Uterus (tissue), 4 donors: ENCODE results near the gene MBNL1. TPM values are rescaled to one million over a fixed set of nuclear protein-coding genes. Genes with fewer than 3 reads are reported as not detected.
A peak's percentile ranks its signal among the peaks of the same experiment; 100 is the strongest.

Experiments used
- DNase-seq, 2 donors: peaks; one replicate each; pipeline ENCODE4 v3.0.0-alpha.2; 2019 to 2020
- H3K27ac ChIP-seq, 2 donors: fragments of 200-600 bp; sonication (generic); 1 replicate in 1 of 2; 2 replicates in 1 of 2; pipeline ENCODE4 v1.5.1; 2016 to 2018
- H3K27me3 ChIP-seq, 2 donors: fragments of 200-600 bp; sonication (generic); one replicate each; pipeline ENCODE4 v1.5.1; 2018 to 2019; ENCODE audit warnings: control low read depth in 1 of 2
- H3K36me3 ChIP-seq, 2 donors: fragments of 200-600 bp; sonication (generic); one replicate each; pipeline ENCODE4 v1.5.1; 2019; ENCODE audit warnings: control low read depth in 1 of 2
- H3K4me1 ChIP-seq, 2 donors: fragments of 200-600 bp; sonication (generic); one replicate each; pipeline ENCODE4 v1.5.1; 2018 to 2019; ENCODE audit warnings: control low read depth in 1 of 2
- H3K4me3 ChIP-seq, 2 donors: fragments of 200-600 bp; sonication (generic); 1 replicate in 1 of 2; 2 replicates in 1 of 2; pipeline ENCODE4 v1.5.1; 2018 to 2019; ENCODE audit warnings: mild to moderate bottlenecking in 1 of 2
- H3K9me3 ChIP-seq, 2 donors: fragments of 200-600 bp; sonication (generic); one replicate each; pipeline ENCODE4 v1.5.1; 2019; ENCODE audit warnings: control low read depth in 1 of 2
- POLR2A ChIP-seq, 2 donors: fragments of 450-650 bp; IDR thresholded peaks; one replicate each; pipeline ENCODE4 v1.6.1; 2016; ENCODE audit warnings: antibody characterized with exemption in 2 of 2, mild to moderate bottlenecking in 1 of 2, moderate library complexity in 1 of 2
- intact Hi-C: fragments of 100-400 bp; cut with DNase I; formaldehyde crosslinking; loops from one replicate; pipeline ENCODE4 v1.15.1; 2023; ENCODE audit warnings: low total_unique reads
- total RNA-seq, 4 donors: library from RNA; depleted of rRNA in 3 of 4; stranded (reverse); fragments of >200 nt in 3 of 4; gene quantifications; one replicate each; pipeline versions ENCODE4 v1.1.0 to v1.2.4, GENCODE V29; 2014 to 2023
- TF ChIP-seq, protein P1 (sequence below), 4 experiments: fragments of 200-600 bp in 2 of 4; fragments of 450-650 bp in 2 of 4; sonication (generic) in 2 of 4; IDR thresholded peaks; one replicate each; pipeline ENCODE4 v1.5.1; 2016 to 2019; ENCODE audit warnings: antibody characterized with exemption in 4 of 4, mild to moderate bottlenecking in 2 of 4, moderate library complexity in 1 of 4
- donor health status: DM: yes; HTN: yes; CAD: no.

MBNL1 gene
- total RNA-seq, 4 donors from 2014 or later, result 219 to 470 (median 243) TPM

DNA sequence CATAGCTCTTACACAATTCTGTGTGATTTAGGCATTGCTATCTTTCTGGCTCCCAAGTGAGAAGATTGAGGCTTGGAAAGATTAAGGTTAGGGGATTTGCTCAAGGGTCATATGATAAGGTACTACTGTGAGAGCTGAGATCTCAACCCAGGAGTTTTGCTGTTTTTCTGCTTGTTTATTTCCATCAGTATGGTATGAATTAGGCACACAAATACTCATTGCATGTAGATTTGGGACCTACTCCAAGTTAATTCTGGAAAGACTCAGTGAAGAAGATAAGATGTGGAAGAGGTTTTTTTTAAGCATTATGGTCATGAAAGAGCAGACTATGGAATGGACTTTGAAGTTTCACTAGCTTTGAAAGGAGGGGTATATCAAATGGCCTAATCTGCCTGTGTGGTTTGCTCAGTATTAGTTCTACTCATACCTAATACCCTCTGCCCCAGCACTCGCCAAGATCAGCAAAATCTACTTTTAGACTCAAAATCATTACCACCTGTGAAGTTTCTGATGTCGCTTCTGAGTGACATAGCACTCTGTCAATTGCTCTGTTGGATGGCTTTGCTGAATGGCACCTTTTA lies 12.5 kb downstream of the MBNL1 start:
- Histone ChIP-seq H3K36me3 (no peaks in the 10 kb centered on the region), H3K4me1 (peaks cover 8% of the 10 kb centered on the region in 2 donors), H3K27me3 (no peaks in the 10 kb centered on the region), H3K27ac (peak overlapping the region; percentile 48 to 99), H3K9me3 (no peaks in the 10 kb centered on the region), H3K4me3 (no peak overlapping the region)
- no peak for TF ChIP-seq POLR2A (IDR thresholded peaks at IDR 0.05)
- TF ChIP-seq, protein P1, sequence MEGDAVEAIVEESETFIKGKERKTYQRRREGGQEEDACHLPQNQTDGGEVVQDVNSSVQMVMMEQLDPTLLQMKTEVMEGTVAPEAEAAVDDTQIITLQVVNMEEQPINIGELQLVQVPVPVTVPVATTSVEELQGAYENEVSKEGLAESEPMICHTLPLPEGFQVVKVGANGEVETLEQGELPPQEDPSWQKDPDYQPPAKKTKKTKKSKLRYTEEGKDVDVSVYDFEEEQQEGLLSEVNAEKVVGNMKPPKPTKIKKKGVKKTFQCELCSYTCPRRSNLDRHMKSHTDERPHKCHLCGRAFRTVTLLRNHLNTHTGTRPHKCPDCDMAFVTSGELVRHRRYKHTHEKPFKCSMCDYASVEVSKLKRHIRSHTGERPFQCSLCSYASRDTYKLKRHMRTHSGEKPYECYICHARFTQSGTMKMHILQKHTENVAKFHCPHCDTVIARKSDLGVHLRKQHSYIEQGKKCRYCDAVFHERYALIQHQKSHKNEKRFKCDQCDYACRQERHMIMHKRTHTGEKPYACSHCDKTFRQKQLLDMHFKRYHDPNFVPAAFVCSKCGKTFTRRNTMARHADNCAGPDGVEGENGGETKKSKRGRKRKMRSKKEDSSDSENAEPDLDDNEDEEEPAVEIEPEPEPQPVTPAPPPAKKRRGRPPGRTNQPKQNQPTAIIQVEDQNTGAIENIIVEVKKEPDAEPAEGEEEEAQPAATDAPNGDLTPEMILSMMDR (IDR thresholded peaks at IDR 0.05), result no peak
- DNase-seq, result no peak
- intact Hi-C loops, result no loop called here

DNA sequence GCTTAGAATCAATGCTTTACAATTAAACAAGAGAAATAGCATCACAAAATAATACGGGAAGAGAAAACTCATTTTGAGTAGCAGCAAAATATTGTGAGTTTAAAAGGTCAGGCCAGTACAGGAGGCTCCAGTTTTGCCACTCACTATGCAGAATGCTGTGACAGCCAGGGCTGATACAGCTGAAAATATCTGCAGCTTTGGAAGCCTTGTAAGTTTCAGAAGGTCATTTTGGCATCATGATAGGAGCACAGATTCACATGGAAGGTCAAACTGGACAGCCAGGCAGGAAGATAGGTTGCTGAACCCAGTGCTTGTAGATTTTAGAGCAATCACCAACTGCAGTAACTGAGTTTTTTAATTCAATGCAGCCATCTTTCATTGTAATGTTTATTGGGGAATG lies 14.1 kb downstream of the MBNL1 start:
- no peak overlapping the region for H3K4me3 ChIP-seq
- peaks cover 5 to 8% of the 10 kb centered on the region in 2 donors for H3K4me1 ChIP-seq
- intact Hi-C loops, result no loop called here
- H3K27ac ChIP-seq, result peak overlapping the region; percentile 30 to 99
- H3K9me3 ChIP-seq, result no peaks in the 10 kb centered on the region
- TF ChIP-seq, protein P1 (IDR thresholded peaks at IDR 0.05), result no peak
- TF ChIP-seq POLR2A (IDR thresholded peaks at IDR 0.05), result no peak
- H3K36me3 ChIP-seq, result no peaks in the 10 kb centered on the region
- no peaks in the 10 kb centered on the region for H3K27me3 ChIP-seq
- no peak for DNase-seq

DNA sequence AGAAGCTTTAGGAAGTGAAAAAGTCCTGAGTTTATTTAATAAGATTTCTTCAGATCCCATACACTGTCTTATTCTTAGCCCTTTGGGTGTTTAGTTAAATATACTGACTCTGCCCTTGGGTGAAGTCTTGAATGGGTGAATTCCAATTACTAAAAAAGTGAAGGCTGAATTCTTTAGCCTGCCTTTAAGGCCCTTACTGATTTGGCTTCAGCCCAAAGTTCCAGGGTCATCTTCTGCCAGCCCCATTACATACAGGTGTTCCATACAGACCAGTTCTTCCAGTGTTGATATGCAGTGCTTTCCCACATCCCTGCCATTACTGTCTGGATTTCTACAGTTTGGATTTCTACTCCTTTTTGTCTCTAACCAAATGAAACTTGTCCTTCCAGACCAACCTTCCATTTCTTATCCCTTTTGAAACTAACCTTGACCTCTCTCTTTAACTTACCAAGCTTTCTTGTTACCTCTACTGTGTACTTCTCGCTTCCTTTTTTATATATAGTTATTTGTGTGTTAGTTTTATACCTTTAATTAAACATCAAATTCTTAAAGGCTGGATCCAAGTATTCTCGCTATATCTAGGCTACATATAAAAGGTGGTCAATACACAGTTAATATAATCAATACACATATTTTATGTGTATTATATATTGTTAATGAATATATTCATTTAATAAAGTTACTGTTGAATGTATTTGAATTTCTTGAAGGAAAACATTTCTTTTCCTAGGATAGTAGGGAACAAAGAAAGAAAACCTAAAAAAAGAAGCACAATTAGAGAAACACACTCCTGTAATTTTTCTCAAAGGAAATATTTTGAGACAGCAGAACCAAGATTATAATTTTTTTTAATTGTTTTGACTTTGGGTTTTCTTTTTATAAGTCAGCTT lies 15.0 kb downstream of the MBNL1 start:
- H3K4me3 ChIP-seq, result no peak overlapping the region
- H3K36me3 ChIP-seq, result no peaks in the 10 kb centered on the region
- DNase-seq, result no peak
- intact Hi-C loops, result no loop called here
- H3K4me1 ChIP-seq, result peaks cover 8 to 10% of the 10 kb centered on the region in 2 donors
- H3K9me3 ChIP-seq, result no peaks in the 10 kb centered on the region
- no peak for TF ChIP-seq POLR2A (IDR thresholded peaks at IDR 0.05)
- TF ChIP-seq, protein P1 (IDR thresholded peaks at IDR 0.05), result no peak
- H3K27me3 ChIP-seq, result no peaks in the 10 kb centered on the region
- peak overlapping the region; percentile 51 to 99 for H3K27ac ChIP-seq

GRCh38 chr3:152284906-152285305 lies 16.2 kb downstream of the MBNL1 start:
- intact Hi-C loops, result no loop called here
- Histone ChIP-seq H3K27ac (peak overlapping the region; percentile 7 to 99), H3K4me1 (peaks cover 8 to 13% of the 10 kb centered on the region in 2 donors), H3K4me3 (no peak overlapping the region), H3K27me3 (no peaks in the 10 kb centered on the region), H3K9me3 (no peaks in the 10 kb centered on the region), H3K36me3 (no peaks in the 10 kb centered on the region)
- DNase-seq, result no peak
- TF ChIP-seq POLR2A (IDR thresholded peaks at IDR 0.05), result no peak
- TF ChIP-seq, protein P1 (IDR thresholded peaks at IDR 0.05), result no peak

GRCh38 chr3:152285509-152285908 lies 16.8 kb downstream of the MBNL1 start:
- no peak for DNase-seq
- peaks cover 8 to 13% of the 10 kb centered on the region in 2 donors for H3K4me1 ChIP-seq
- no peaks in the 10 kb centered on the region for H3K36me3 ChIP-seq
- peak overlapping the region in 1 of 2 donors; percentile 99 for H3K27ac ChIP-seq
- intact Hi-C loops, result no loop called here
- no peaks in the 10 kb centered on the region for H3K9me3 ChIP-seq
- TF ChIP-seq, protein P1 (IDR thresholded peaks at IDR 0.05), result no peak
- TF ChIP-seq POLR2A (IDR thresholded peaks at IDR 0.05), result no peak
- H3K27me3 ChIP-seq, result no peaks in the 10 kb centered on the region
- H3K4me3 ChIP-seq, result no peak overlapping the region
